GM20431 (cell line): Measurements from ENCODE around the gene CD300LG.
"Not testable (repeated sequence)": the region's sequence is repeated elsewhere in the genome, so short reads cannot be mapped to it uniquely, and the experiment has no call there.

Source experiments
- in situ Hi-C: fragments of 300-500 bp; cut with MseI, MboI; formaldehyde crosslinking; loops from one replicate; pipeline ENCODE4 v1.15.0; 2020; ENCODE audit warnings: low sequenced_read_pairs; ENCODE audit not compliant: unreplicated experiment

Gene CD300LG

GRCh38 chr17:43877031-43877430, 30.1 kb downstream of the CD300LG start:
- in situ Hi-C loops: no loop called here

GRCh38 chr17:43877451-43878155, 30.6 kb downstream of the CD300LG start:
- in situ Hi-C loops: no loop called here

GRCh38 chr17:43878260-43879175, 31.5 kb downstream of the CD300LG start:
- in situ Hi-C loops: no loop called here

- in situ Hi-C loops: no loop called here
Observed at GRCh38 chr17:43879723-43880419, 32.9 kb downstream of the CD300LG start.

GRCh38 chr17:43880420-43880991, 33.5 kb downstream of the CD300LG start:
- in situ Hi-C loops: no loop called here

- in situ Hi-C loops: no loop called here
Observed at GRCh38 chr17:43881181-43881580, 34.2 kb downstream of the CD300LG start.

- in situ Hi-C loops: no loop called here
Observed at GRCh38 chr17:43881758-43882505, 35.0 kb downstream of the CD300LG start.

GRCh38 chr17:43882761-43883415, 35.9 kb downstream of the CD300LG start:
- in situ Hi-C loops: no loop called here

- in situ Hi-C loops: no loop called here
Observed at GRCh38 chr17:43888548-43888947, 41.6 kb downstream of the CD300LG start.

- in situ Hi-C loops: no loop called here
Observed at GRCh38 chr17:43890240-43890639, 43.3 kb downstream of the CD300LG start.

- in situ Hi-C loops: no loop called here
Observed at GRCh38 chr17:43891851-43892646, 45.1 kb downstream of the CD300LG start.

GRCh38 chr17:43892647-43892952, 45.6 kb downstream of the CD300LG start:
- in situ Hi-C loops: no loop called here

GRCh38 chr17:43894494-43894893, 47.5 kb downstream of the CD300LG start:
- in situ Hi-C loops: not testable (repeated sequence)

- in situ Hi-C loops: no loop called here
Observed at GRCh38 chr17:43897831-43898230, 50.9 kb downstream of the CD300LG start.

GRCh38 chr17:43898446-43898845, 51.5 kb downstream of the CD300LG start:
- in situ Hi-C loops: no loop called here

- in situ Hi-C loops: no loop called here
Observed at GRCh38 chr17:43900183-43900857, 53.3 kb downstream of the CD300LG start.

- in situ Hi-C loops: no loop called here
Observed at GRCh38 chr17:43900858-43901754, 54.1 kb downstream of the CD300LG start.
